Pancreas (tissue), 10 donors: ENCODE measurements around the gene ZSWIM8. TPM values are rescaled to one million over a fixed set of nuclear protein-coding genes. Genes with fewer than 3 reads are reported as not detected.
A peak's percentile ranks its signal among the peaks of the same experiment; 100 is the strongest.

Experiments used
- ATAC-seq, 4 donors: fragments of 200-7000 bp; cut with Tn5 transposase; one replicate each; pipeline versions ENCODE4 v1.8.0 to v1.9.1; 2020; ENCODE audit warnings: mild to moderate bottlenecking in 4 of 4, moderate library complexity in 4 of 4
- DNase-seq, 6 donors: peaks; one replicate each; pipeline ENCODE4 v3.0.0-alpha.2; 2020
- FAIRE-seq: peaks from 2 replicates; lab custom pipeline; 2012; peaks lifted over from hg19 to GRCh38; lab: Jason Lieb, UNC
- H3K27ac ChIP-seq, 4 donors: fragments of 200-600 bp; sonication (generic); 1 replicate in 3 of 4; 2 replicates in 1 of 4; pipeline versions ENCODE4 v1.5.0 to v1.8.0; 2020
- H3K27me3 ChIP-seq, 4 donors: fragments of 200-600 bp; one replicate each; pipeline ENCODE4 v1.8.0; 2021
- H3K36me3 ChIP-seq, 3 donors: fragments of 200-600 bp; sonication (generic) in 1 of 3; one replicate each; pipeline versions ENCODE4 v1.5.0 to v1.8.0; 2020 to 2021
- H3K4me1 ChIP-seq, 3 donors: fragments of 200-600 bp; one replicate each; pipeline ENCODE4 v1.8.0; 2021
- H3K4me3 ChIP-seq, 4 donors: fragments of 200-600 bp; sonication (generic) in 2 of 4; one replicate each; pipeline versions ENCODE4 v1.5.0 to v1.8.0; 2020 to 2021
- H3K9me3 ChIP-seq, 4 donors: fragments of 200-600 bp; one replicate each; pipeline ENCODE4 v1.8.0; 2021
- CTCF ChIP-seq, 4 donors: fragments of 200-600 bp; sonication (generic) in 3 of 4; IDR thresholded peaks; one replicate each; pipeline versions ENCODE4 v1.5.0 to v1.8.0; 2021; ENCODE audit warnings: antibody characterized with exemption in 4 of 4
- WGBS, 2 donors: extraction: QIAGEN DNeasy Blood & Tissue Kit; methylation state at CpG; one replicate each; pipeline ENCODE4 v1.1.7; 2013; 5-methylcytosine and 5-hydroxymethylcytosine counted together
- intact Hi-C, 3 donors: fragments of 100-400 bp; cut with DNase I; formaldehyde crosslinking; loops; one replicate each; pipeline versions ENCODE4 v1.11.1 to v1.14.2; 2022
- polyA plus RNA-seq, 2 donors: library from polyadenylated mRNA; stranded (reverse); fragments of 200-250 nt; gene quantifications; one replicate each; pipeline ENCODE4 v1.2.3, GENCODE V29; 2013
- total RNA-seq, 6 donors: library from RNA; stranded (reverse); fragmentation: NEBNext Ultra II Directional in 4 of 6; extraction: Animal tissue kit (Norgen Biotek cat#: 25700) in 4 of 6; gene quantifications; one replicate each; pipeline versions ENCODE4 v1.2.1 to v1.2.4, GENCODE V29; 2021 to 2023
- donor health status: healthy with polysubstance abuse.
- donor health status: DM: no; HTN: no; CAD: no; lungs with moderate emphysema.
- donor health status: DM: no; HTN: no; CAD: no.
- donor health status: control.
- donor health status: control.
- donor health status: Bipolar disorder and iron deficiency.
- donor health status: DM: yes; HTN: yes; CAD: no.
- donor health status: DM: no; HTN: no; CAD: no.
- donor health status: DM: no; HTN: no; CAD: no.
- donor health status: DM: yes; HTN: yes; CAD: no.

The ZSWIM8 gene
- total and polyA plus RNA-seq, 8 donors: 20.7 to 187 (median 40.1) TPM

- 34 to 35% methylated on average over 17 of the region's 17 CpGs for WGBS, 2 donors
- TF ChIP-seq CTCF (IDR thresholded peaks at IDR 0.05): peak; percentile 97 to 99 (median 98)
Observed at GRCh38 chr10:73848821-73849489, 63.5 kb downstream of the ZSWIM8 start.

GRCh38 chr10:73850211-73850610, 64.8 kb downstream of the ZSWIM8 start:
- Histone ChIP-seq H3K27me3 (no peaks in the 10 kb centered on the region), H3K4me3 (no peak overlapping the region), H3K4me1 (no peaks in the 10 kb centered on the region), H3K36me3 (peaks cover 0 to 7% (median 0%) of the 10 kb centered on the region in 3 donors), H3K9me3 (no peaks in the 10 kb centered on the region), H3K27ac (no peak overlapping the region)
- FAIRE-seq: no peak
- no peak for ATAC-seq
- 85 to 89% methylated on average over 8 of the region's 8 CpGs for WGBS, 2 donors
- no peak for DNase-seq
- intact Hi-C loops: no loop called here
- no peak for TF ChIP-seq CTCF (IDR thresholded peaks at IDR 0.05)

More at GRCh38 chr10:73848821-73849489, 63.5 kb downstream of the ZSWIM8 start:
- Histone ChIP-seq H3K27ac (no peak overlapping the region), H3K27me3 (no peaks in the 10 kb centered on the region), H3K4me3 (no peak overlapping the region), H3K9me3 (no peaks in the 10 kb centered on the region), H3K36me3 (peaks cover 0 to 7% (median 0%) of the 10 kb centered on the region in 3 donors), H3K4me1 (no peaks in the 10 kb centered on the region)
- FAIRE-seq (no peak), ATAC-seq (peak; percentile 90 to 98 (median 96)), DNase-seq (peak; percentile 65 to 96 (median 83))
- intact Hi-C loops: loop anchor here in 1 of 3 donors (5.0 kb wide), 1 partner anchor 33 kb away; no protein-coding TSS in a partner anchor

- H3K27ac ChIP-seq: no peak overlapping the region
- no peaks in the 10 kb centered on the region for H3K9me3 ChIP-seq
- no peak for TF ChIP-seq CTCF (IDR thresholded peaks at IDR 0.05)
- intact Hi-C loops: no loop called here
- ATAC-seq: peak in 1 of 4 donors; percentile 17
- FAIRE-seq: no peak
- H3K4me1 ChIP-seq: no peaks in the 10 kb centered on the region
- H3K27me3 ChIP-seq: no peaks in the 10 kb centered on the region
- DNase-seq: no peak
- 61 to 68% methylated on average over 15 of the region's 15 CpGs for WGBS, 2 donors
- no peak overlapping the region for H3K4me3 ChIP-seq
- H3K36me3 ChIP-seq: peaks cover 0 to 7% (median 0%) of the 10 kb centered on the region in 3 donors
Observed at GRCh38 chr10:73850863-73851461, 65.6 kb downstream of the ZSWIM8 start.

Other genes with a start within 250 kb of the ZSWIM8 start
- 10 to 100 TPM; 14.8 to 49.9 (median 27.4) TPM for gene USP54, start 194.3 kb upstream of the ZSWIM8 start, total RNA-seq
- gene USP54, start 194.3 kb upstream of the ZSWIM8 start, polyA plus RNA-seq: 10 to 100 TPM; 12.1 to 15.6 TPM
- under 1 TPM in 2 of 6 donors, not detected in 4; 0.21 to 0.31 TPM for gene MYOZ1, start 144.1 kb upstream of the ZSWIM8 start, total RNA-seq
- gene MYOZ1, start 144.1 kb upstream of the ZSWIM8 start, polyA plus RNA-seq: 1 to 10 TPM in 1 of 2 donors, under 1 TPM in 1; 0.11 to 1.2 TPM
- gene SYNPO2L, start 129.6 kb upstream of the ZSWIM8 start, total RNA-seq: under 1 TPM in 1 of 6 donors, not detected in 5; 0.31 TPM
- under 1 TPM; 0.02 to 0.04 TPM for gene SYNPO2L, start 129.6 kb upstream of the ZSWIM8 start, polyA plus RNA-seq
- 1 to 10 TPM; 4.3 to 8.7 (median 7.0) TPM for gene AGAP5, start 87.5 kb upstream of the ZSWIM8 start, total RNA-seq
- 10 to 100 TPM; 11.8 to 18.4 TPM for gene AGAP5, start 87.5 kb upstream of the ZSWIM8 start, polyA plus RNA-seq
- gene SEC24C, start 41.2 kb upstream of the ZSWIM8 start, total RNA-seq: 10 to 100 TPM; 23.3 to 42.5 (median 30.2) TPM
- 10 to 100 TPM; 33.1 to 36.2 TPM for gene SEC24C, start 41.2 kb upstream of the ZSWIM8 start, polyA plus RNA-seq
- gene CHCHD1, start 3.6 kb upstream of the ZSWIM8 start, total RNA-seq: 1 to 10 TPM; 4.4 to 9.6 (median 7.3) TPM
- gene CHCHD1, start 3.6 kb upstream of the ZSWIM8 start, polyA plus RNA-seq: 10 to 100 TPM; 26.3 to 31.7 TPM
- 10 to 100 TPM in 3 of 6 donors, 1 to 10 TPM in 3; 7.8 to 20.5 (median 10.2) TPM for gene NDST2, start 26.0 kb downstream of the ZSWIM8 start, total RNA-seq
- 10 to 100 TPM; 12.6 to 17.7 TPM for gene NDST2, start 26.0 kb downstream of the ZSWIM8 start, polyA plus RNA-seq
- gene CAMK2G, start 88.9 kb downstream of the ZSWIM8 start, total RNA-seq: 10 to 100 TPM in 1 of 6 donors, 1 to 10 TPM in 5; 5.3 to 10.5 (median 7.6) TPM
- gene CAMK2G, start 88.9 kb downstream of the ZSWIM8 start, polyA plus RNA-seq: 10 to 100 TPM in 1 of 2 donors, 1 to 10 TPM in 1; 9.0 to 18.4 TPM
- gene PLAU, start 125.5 kb downstream of the ZSWIM8 start, total RNA-seq: 10 to 100 TPM in 2 of 6 donors, 1 to 10 TPM in 4; 1.5 to 16.3 (median 3.6) TPM
- 1 to 10 TPM; 3.0 to 6.4 TPM for gene PLAU, start 125.5 kb downstream of the ZSWIM8 start, polyA plus RNA-seq
- gene VCL, start 212.5 kb downstream of the ZSWIM8 start, total RNA-seq: 10 to 100 TPM; 24.9 to 51.7 (median 32.1) TPM
- 10 to 100 TPM in 1 of 2 donors, 1 to 10 TPM in 1; 8.6 to 13.3 TPM for gene VCL, start 212.5 kb downstream of the ZSWIM8 start, polyA plus RNA-seq